NOMO-1 treated with dmso at 0.1 percent for 144 hours (cell line): ENCODE results near the gene UBE3C.
"Not testable (repeated sequence)": the region's sequence is repeated elsewhere in the genome, so short reads cannot be mapped to it uniquely, and the experiment has no call there.

Source experiments
- DNase-seq: peaks from one replicate; lab custom pipeline; 2025; ENCODE audit not compliant: unreplicated experiment; lab: John Stamatoyannopoulos, UW

Gene UBE3C

GRCh38 chr7:157129907-157130460 lies 8.7 kb upstream of the UBE3C start:
- no peak for DNase-seq

GRCh38 chr7:157130849-157131248 lies 7.9 kb upstream of the UBE3C start:
- DNase-seq = not testable (repeated sequence)

GRCh38 chr7:157132796-157133195 lies 5.9 kb upstream of the UBE3C start:
- DNase-seq = no peak

GRCh38 chr7:157133304-157133703 lies 5.4 kb upstream of the UBE3C start:
- no peak for DNase-seq

GRCh38 chr7:157136372-157136771 lies 2.4 kb upstream of the UBE3C start:
- DNase-seq = no peak

- DNase-seq = no peak
These were observed 664 bp upstream of the UBE3C start for GRCh38 chr7:157138101-157138423.

GRCh38 chr7:157139111-157139809 lies 534 bp downstream of the UBE3C start:
- no peak for DNase-seq

GRCh38 chr7:157139810-157140510 lies 1.2 kb downstream of the UBE3C start:
- DNase-seq = peak; percentile 6

GRCh38 chr7:157140511-157140905 lies 1.8 kb downstream of the UBE3C start:
- no peak for DNase-seq

- no peak for DNase-seq
These were observed 2.9 kb downstream of the UBE3C start for GRCh38 chr7:157141525-157142060.

- DNase-seq = no peak
These were observed 5.1 kb downstream of the UBE3C start for GRCh38 chr7:157143788-157144187.

GRCh38 chr7:157149317-157149716 lies 10.6 kb downstream of the UBE3C start:
- no peak for DNase-seq

GRCh38 chr7:157150882-157151281 lies 12.2 kb downstream of the UBE3C start:
- DNase-seq = no peak

GRCh38 chr7:157151626-157152339 lies 13.1 kb downstream of the UBE3C start:
- DNase-seq = no peak

- no peak for DNase-seq
These were observed 13.7 kb downstream of the UBE3C start for GRCh38 chr7:157152391-157152937.

- no peak for DNase-seq
These were observed 14.5 kb downstream of the UBE3C start for GRCh38 chr7:157153260-157153659.

- no peak for DNase-seq
These were observed 17.2 kb downstream of the UBE3C start for GRCh38 chr7:157155959-157156358.

- no peak for DNase-seq
These were observed 19.7 kb downstream of the UBE3C start for GRCh38 chr7:157158400-157158799.

- DNase-seq = not testable (repeated sequence)
These were observed 20.8 kb downstream of the UBE3C start for GRCh38 chr7:157159537-157159936.

GRCh38 chr7:157160433-157160832 lies 21.7 kb downstream of the UBE3C start:
- no peak for DNase-seq

GRCh38 chr7:157165987-157166386 lies 27.3 kb downstream of the UBE3C start:
- DNase-seq = no peak
